Measurements from ENCODE around the gene DLGAP1.
A peak's percentile ranks its signal among the peaks of the same experiment; 100 is the strongest.
"Not testable (repeated sequence)": the region's sequence is repeated elsewhere in the genome, so short reads cannot be mapped to it uniquely, and the experiment has no call there.

DLGAP1 gene

DNA sequence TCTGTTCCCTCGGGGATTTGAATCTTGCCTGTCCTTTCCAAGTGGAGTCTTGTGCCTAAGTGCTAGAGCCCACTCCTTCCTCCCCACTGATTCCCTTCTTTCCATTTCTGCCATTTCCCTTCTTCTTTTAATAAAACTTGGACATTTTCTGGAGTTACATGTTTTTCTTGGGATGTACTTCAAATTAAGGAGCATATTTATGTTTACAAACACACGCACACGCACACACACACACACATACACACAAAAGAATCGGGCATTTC is 850.9 kb downstream of the DLGAP1 start:
- H3K9me3 ChIP-seq (ENCODE audit: insufficient read depth, low read length) = no peaks in the 10 kb centered on the region
- DNase-seq (ENCODE audit: low read depth, low spot score) = no peak
- TF ChIP-seq SUZ12 (IDR thresholded peaks at IDR 0.05; ENCODE audit: extremely low read depth, insufficient read depth, insufficient read length) (no peak), YY1 (IDR thresholded peaks at IDR 0.05; ENCODE audit: insufficient read depth, insufficient read length) (no peak), ZNF274 (IDR thresholded peaks at IDR 0.05; ENCODE audit: low read depth, low read length) (no peak)
- no peaks in the 10 kb centered on the region for H3K27me3 ChIP-seq (ENCODE audit: insufficient read depth, insufficient read length)
- H3K36me3 ChIP-seq (ENCODE audit: insufficient read depth, insufficient read length, low read length) = peaks cover 30% of the 10 kb centered on the region
- peak overlapping the region; percentile 53 for H3K4me3 ChIP-seq (ENCODE audit: insufficient read length, low read depth)
- no peaks in the 10 kb centered on the region for H3K4me1 ChIP-seq (ENCODE audit: insufficient read depth, insufficient read length)
- peak overlapping the region; percentile 80 for H3K9ac ChIP-seq (ENCODE audit: insufficient read length, low read depth)

DNA sequence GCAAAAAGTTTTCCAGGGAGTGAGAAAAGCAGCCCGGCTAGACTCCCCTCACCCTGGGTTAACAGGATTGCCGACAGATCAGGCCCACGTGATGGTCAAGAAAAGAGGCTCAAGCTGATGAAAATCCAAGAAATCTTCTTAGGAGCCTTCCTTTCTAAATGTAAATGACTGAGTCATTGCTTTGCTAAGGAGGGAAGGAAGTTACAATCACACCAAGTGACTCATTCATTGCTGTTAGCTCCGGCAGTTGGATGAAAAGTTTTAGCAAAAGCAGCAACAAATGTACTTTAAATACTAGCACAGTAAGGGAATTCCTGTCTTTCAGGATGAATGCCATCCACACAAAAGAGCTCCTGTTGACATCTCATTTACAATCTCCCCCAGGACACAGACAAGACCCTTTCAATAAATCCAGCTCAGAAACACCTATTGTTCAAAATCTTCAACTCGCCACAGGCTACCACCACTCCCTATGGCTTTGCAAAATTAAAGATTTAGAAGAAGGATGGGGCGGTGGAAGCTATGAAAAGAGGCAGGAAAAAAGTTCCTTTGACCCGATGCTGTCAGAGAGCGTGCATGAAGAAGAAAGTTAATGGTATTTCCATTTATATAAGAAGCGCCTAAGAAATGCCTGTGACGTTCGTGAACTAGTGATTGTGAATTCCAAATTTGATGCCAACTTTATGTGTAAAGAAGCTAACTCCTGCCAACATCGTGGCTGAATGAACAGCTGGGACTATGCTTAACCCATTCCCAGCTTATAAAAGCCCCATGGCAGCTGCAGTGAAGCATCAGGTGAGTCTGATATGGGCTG is 851.5 kb downstream of the DLGAP1 start:
- TF ChIP-seq SUZ12 (IDR thresholded peaks at IDR 0.05; ENCODE audit: extremely low read depth, insufficient read depth, insufficient read length) (no peak), YY1 (IDR thresholded peaks at IDR 0.05; ENCODE audit: insufficient read depth, insufficient read length) (no peak), ZNF274 (IDR thresholded peaks at IDR 0.05; ENCODE audit: low read depth, low read length) (no peak)
- no peaks in the 10 kb centered on the region for H3K4me1 ChIP-seq (ENCODE audit: insufficient read depth, insufficient read length)
- H3K27me3 ChIP-seq (ENCODE audit: insufficient read depth, insufficient read length) = no peaks in the 10 kb centered on the region
- peak; percentile 91 for DNase-seq (ENCODE audit: low read depth, low spot score)
- H3K9ac ChIP-seq (ENCODE audit: insufficient read length, low read depth) = peak overlapping the region; percentile 80
- peaks cover 28% of the 10 kb centered on the region for H3K36me3 ChIP-seq (ENCODE audit: insufficient read depth, insufficient read length, low read length)
- no peaks in the 10 kb centered on the region for H3K9me3 ChIP-seq (ENCODE audit: insufficient read depth, low read length)
- H3K4me3 ChIP-seq (ENCODE audit: insufficient read length, low read depth) = peak overlapping the region; percentile 53

DNA sequence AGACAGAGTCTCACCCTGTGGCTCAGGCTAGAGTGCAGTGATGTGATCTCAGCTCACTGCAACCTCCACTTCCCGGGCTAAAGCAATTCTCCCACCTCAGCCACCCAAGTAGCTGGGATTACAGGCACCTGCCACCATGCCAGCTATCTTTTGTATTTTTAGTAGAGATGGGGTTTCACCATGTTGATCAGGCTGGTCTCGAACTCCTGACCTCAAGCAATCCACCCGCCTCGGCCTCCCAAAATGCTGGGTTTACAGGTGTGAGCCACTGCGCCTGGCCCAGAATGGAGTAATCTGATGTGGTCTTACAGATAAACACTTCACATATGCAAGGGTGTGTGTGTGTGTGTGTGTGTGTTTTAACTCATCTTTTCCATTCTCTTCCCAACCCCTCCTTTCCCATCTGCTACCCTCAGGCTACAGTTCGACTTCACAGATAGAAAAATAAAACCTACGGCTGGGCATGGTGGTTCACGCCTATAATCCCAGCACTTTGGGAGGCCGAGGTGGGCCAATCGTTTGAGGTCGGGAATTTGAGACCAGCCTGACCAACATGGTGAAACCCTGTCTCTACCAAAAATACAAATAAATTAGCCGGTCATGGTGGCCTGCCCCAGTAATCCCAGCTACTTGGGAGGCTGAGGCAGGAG is 853.9 kb downstream of the DLGAP1 start:
- H3K27me3 ChIP-seq (ENCODE audit: insufficient read depth, insufficient read length); DNase-seq (ENCODE audit: low read depth, low spot score); H3K4me1 ChIP-seq (ENCODE audit: insufficient read depth, insufficient read length); H3K9ac ChIP-seq (ENCODE audit: insufficient read length, low read depth); H3K9me3 ChIP-seq (ENCODE audit: insufficient read depth, low read length); H3K4me3 ChIP-seq (ENCODE audit: insufficient read length, low read depth): not testable (repeated sequence)
- peaks cover 21% of the 10 kb centered on the region for H3K36me3 ChIP-seq (ENCODE audit: insufficient read depth, insufficient read length, low read length)

DNA sequence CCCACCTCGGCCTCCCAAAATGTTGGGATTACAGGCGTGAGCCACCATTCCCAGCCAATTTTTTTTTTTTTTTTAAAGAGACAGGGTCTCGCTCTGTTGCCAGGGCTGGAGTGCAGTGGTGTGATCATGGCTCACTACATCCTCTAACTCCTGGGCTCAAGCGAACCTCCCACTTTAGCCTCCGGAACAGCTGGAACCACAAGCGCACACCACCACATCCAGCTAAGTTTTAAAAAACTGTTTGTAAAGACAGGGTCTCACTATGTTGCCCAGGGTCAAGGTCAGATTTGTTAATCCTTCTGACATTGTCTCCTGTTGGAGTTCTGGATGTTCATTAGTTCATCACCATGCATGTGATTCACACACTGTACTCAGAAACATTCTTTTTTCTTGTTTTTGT is 855.2 kb downstream of the DLGAP1 start:
- peaks cover 14% of the 10 kb centered on the region for H3K36me3 ChIP-seq (ENCODE audit: insufficient read depth, insufficient read length, low read length)
- no peak for TF ChIP-seq ZNF274 (IDR thresholded peaks at IDR 0.05; ENCODE audit: low read depth, low read length)
- no peak for TF ChIP-seq SUZ12 (IDR thresholded peaks at IDR 0.05; ENCODE audit: extremely low read depth, insufficient read depth, insufficient read length)
- no peak for TF ChIP-seq YY1 (IDR thresholded peaks at IDR 0.05; ENCODE audit: insufficient read depth, insufficient read length)
- no peaks in the 10 kb centered on the region for H3K27me3 ChIP-seq (ENCODE audit: insufficient read depth, insufficient read length)
- no peak for DNase-seq (ENCODE audit: low read depth, low spot score)
- H3K9me3 ChIP-seq (ENCODE audit: insufficient read depth, low read length) = no peaks in the 10 kb centered on the region
- H3K4me3 ChIP-seq (ENCODE audit: insufficient read length, low read depth) = no peak overlapping the region
- H3K9ac ChIP-seq (ENCODE audit: insufficient read length, low read depth) = no peak overlapping the region
- peaks cover 8% of the 10 kb centered on the region for H3K4me1 ChIP-seq (ENCODE audit: insufficient read depth, insufficient read length)

DNA sequence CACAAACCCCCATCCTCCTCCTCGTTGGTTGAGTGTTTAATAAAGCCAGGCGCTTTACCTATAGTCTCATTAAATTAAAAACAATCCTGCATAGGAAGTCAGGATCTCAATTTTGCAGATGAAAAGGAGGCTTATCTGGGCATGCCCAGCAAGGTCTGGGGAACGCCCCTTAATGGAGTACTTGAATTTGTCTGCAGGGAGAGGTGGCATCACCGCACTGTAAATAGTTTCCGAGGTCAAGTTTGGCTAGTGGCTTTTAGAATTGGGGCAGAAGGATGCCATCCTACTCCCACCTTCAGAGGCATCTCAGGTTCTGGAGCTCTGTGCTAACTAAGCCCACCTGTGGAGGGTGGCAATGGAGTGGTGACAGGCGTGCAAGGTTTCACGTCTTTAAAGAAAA is 855.9 kb downstream of the DLGAP1 start:
- no peaks in the 10 kb centered on the region for H3K9me3 ChIP-seq (ENCODE audit: insufficient read depth, low read length)

DNA sequence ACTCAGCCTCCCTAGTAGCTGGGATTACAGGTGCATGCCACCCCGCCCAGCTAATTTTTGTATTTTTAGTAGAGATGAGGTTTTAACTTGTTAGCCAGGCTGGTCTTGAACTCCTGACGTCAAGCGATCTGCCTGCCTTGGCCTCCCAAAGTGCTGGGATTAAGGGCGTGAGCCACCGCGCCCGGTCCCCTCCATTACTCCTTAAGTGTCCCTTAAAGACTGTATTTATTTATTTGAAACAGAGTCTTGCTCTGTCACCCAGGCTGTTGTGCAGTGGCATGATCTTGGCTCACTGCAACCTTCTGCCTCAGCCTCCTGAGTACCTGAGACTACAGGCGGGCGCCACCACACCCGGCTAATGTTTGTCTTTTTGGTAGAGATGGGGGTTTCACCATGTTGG is 856.5 kb downstream of the DLGAP1 start:
- Histone ChIP-seq H3K4me3 (ENCODE audit: insufficient read length, low read depth) (no peak overlapping the region), H3K9me3 (ENCODE audit: insufficient read depth, low read length) (no peaks in the 10 kb centered on the region), H3K9ac (ENCODE audit: insufficient read length, low read depth) (no peak overlapping the region), H3K4me1 (ENCODE audit: insufficient read depth, insufficient read length) (peaks cover 8% of the 10 kb centered on the region), H3K27me3 (ENCODE audit: insufficient read depth, insufficient read length) (no peaks in the 10 kb centered on the region), H3K36me3 (ENCODE audit: insufficient read depth, insufficient read length, low read length) (peaks cover 14% of the 10 kb centered on the region)
- DNase-seq (ENCODE audit: low read depth, low spot score) = no peak
- TF ChIP-seq SUZ12 (IDR thresholded peaks at IDR 0.05; ENCODE audit: extremely low read depth, insufficient read depth, insufficient read length) (no peak), ZNF274 (IDR thresholded peaks at IDR 0.05; ENCODE audit: low read depth, low read length) (no peak), YY1 (IDR thresholded peaks at IDR 0.05; ENCODE audit: insufficient read depth, insufficient read length) (no peak)

More for the DNA sequence above, 855.9 kb downstream of the DLGAP1 start:
- DNase-seq (ENCODE audit: low read depth, low spot score) = no peak
- TF ChIP-seq YY1 (IDR thresholded peaks at IDR 0.05; ENCODE audit: insufficient read depth, insufficient read length) (no peak), ZNF274 (IDR thresholded peaks at IDR 0.05; ENCODE audit: low read depth, low read length) (no peak), SUZ12 (IDR thresholded peaks at IDR 0.05; ENCODE audit: extremely low read depth, insufficient read depth, insufficient read length) (no peak)
- peaks cover 8% of the 10 kb centered on the region for H3K4me1 ChIP-seq (ENCODE audit: insufficient read depth, insufficient read length)
- no peak overlapping the region for H3K9ac ChIP-seq (ENCODE audit: insufficient read length, low read depth)
- H3K36me3 ChIP-seq (ENCODE audit: insufficient read depth, insufficient read length, low read length) = peaks cover 14% of the 10 kb centered on the region
- H3K27me3 ChIP-seq (ENCODE audit: insufficient read depth, insufficient read length) = no peaks in the 10 kb centered on the region
- H3K4me3 ChIP-seq (ENCODE audit: insufficient read length, low read depth) = no peak overlapping the region

DNA sequence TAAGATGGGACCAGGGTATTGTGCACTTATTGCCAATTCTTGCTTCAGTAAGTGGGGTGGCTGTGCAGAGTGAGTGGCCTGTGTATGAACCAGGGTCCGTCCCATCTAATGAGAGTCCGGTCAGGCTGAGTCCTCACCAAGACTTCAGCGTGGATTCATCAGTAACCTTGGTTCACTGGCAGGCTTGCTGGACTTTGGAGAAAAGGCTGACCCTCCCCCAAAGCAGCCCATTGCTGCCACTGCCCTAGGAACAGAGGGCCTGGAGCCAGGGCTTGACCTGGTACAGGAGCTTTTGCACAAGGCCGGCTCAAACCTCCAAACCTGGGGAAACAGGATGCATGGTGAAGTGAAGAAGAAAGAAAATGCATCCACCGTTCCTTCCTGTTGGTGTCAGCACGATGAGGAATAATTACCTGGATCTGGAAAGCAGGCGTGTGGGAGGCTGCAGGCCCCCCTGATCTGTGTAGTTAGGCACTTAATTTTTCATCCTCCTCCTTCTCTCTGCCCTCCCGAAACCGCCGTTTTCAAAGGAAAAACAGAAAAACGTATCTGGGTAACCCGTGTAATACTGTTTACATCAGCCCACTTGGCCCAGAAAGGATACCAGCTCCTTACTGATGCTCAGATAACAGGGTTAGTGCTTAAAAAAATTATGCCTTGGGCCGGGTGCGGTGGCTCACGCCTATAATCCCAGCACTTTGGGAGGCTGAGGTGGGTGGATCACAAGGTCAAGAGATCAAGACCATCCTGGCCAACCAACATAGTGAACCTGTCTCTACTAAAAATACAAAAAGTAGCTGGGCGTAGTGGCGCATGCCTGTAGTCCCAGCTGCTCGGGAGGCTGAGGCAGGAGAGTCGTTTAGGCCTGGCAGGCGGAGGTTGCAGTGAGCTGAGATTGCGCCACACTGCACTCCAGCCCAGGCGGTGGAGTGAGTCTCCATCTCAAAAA is 857.4 kb downstream of the DLGAP1 start:
- no peak for DNase-seq (ENCODE audit: low read depth, low spot score)
- Histone ChIP-seq H3K27me3 (ENCODE audit: insufficient read depth, insufficient read length) (no peaks in the 10 kb centered on the region), H3K4me1 (ENCODE audit: insufficient read depth, insufficient read length) (peaks cover 10% of the 10 kb centered on the region), H3K9me3 (ENCODE audit: insufficient read depth, low read length) (no peaks in the 10 kb centered on the region), H3K9ac (ENCODE audit: insufficient read length, low read depth) (peak overlapping the region; percentile 17), H3K36me3 (ENCODE audit: insufficient read depth, insufficient read length, low read length) (peaks cover 14% of the 10 kb centered on the region), H3K4me3 (ENCODE audit: insufficient read length, low read depth) (no peak overlapping the region)
- TF ChIP-seq ZNF274 (IDR thresholded peaks at IDR 0.05; ENCODE audit: low read depth, low read length) (no peak), YY1 (IDR thresholded peaks at IDR 0.05; ENCODE audit: insufficient read depth, insufficient read length) (no peak), SUZ12 (IDR thresholded peaks at IDR 0.05; ENCODE audit: extremely low read depth, insufficient read depth, insufficient read length) (no peak)
